ENCODE data around the gene OTUB2.

OTUB2 gene

GRCh38 chr14:93997082-93997481 is 29.1 kb upstream of the OTUB2 start, which contains the start of gene CCDC197:
Gene CCDC197, plus strand, starts transcription at chr14:93997301. Its CDS starts 831 bp downstream, at chr14:93998132.
- DNase-seq (ENCODE audit: low read depth): no peak

GRCh38 chr14:93997916-93998870 is 27.9 kb upstream of the OTUB2 start:
- DNase-seq (ENCODE audit: low read depth): no peak

- no peak for DNase-seq (ENCODE audit: low read depth)
Measured at GRCh38 chr14:93998871-93999403, 27.2 kb upstream of the OTUB2 start.

GRCh38 chr14:93999573-93999972 is 26.6 kb upstream of the OTUB2 start:
- no peak for DNase-seq (ENCODE audit: low read depth)

- DNase-seq (ENCODE audit: low read depth): no peak
Measured at GRCh38 chr14:94000267-94000666, 25.9 kb upstream of the OTUB2 start.

- no peak for DNase-seq (ENCODE audit: low read depth)
Measured at GRCh38 chr14:94001016-94001415, 25.1 kb upstream of the OTUB2 start.

- DNase-seq (ENCODE audit: low read depth): no peak
Measured at GRCh38 chr14:94001501-94002396, 24.4 kb upstream of the OTUB2 start.

- DNase-seq (ENCODE audit: low read depth): no peak
Measured at GRCh38 chr14:94003397-94003796, 22.7 kb upstream of the OTUB2 start.

GRCh38 chr14:94004015-94004414 is 22.1 kb upstream of the OTUB2 start:
- no peak for DNase-seq (ENCODE audit: low read depth)

GRCh38 chr14:94005324-94006073 is 20.6 kb upstream of the OTUB2 start:
- no peak for DNase-seq (ENCODE audit: low read depth)

- no peak for DNase-seq (ENCODE audit: low read depth)
Measured at GRCh38 chr14:94008234-94008633, 17.9 kb upstream of the OTUB2 start.

GRCh38 chr14:94009767-94010166 is 16.4 kb upstream of the OTUB2 start:
- DNase-seq (ENCODE audit: low read depth): no peak

GRCh38 chr14:94010625-94011024 is 15.5 kb upstream of the OTUB2 start:
- no peak for DNase-seq (ENCODE audit: low read depth)

GRCh38 chr14:94011795-94012194 is 14.3 kb upstream of the OTUB2 start:
- no peak for DNase-seq (ENCODE audit: low read depth)

GRCh38 chr14:94014382-94014781 is 11.8 kb upstream of the OTUB2 start:
- no peak for DNase-seq (ENCODE audit: low read depth)

GRCh38 chr14:94015223-94015622 is 10.9 kb upstream of the OTUB2 start:
- no peak for DNase-seq (ENCODE audit: low read depth)

- no peak for DNase-seq (ENCODE audit: low read depth)
Measured at GRCh38 chr14:94016446-94016976, 9.6 kb upstream of the OTUB2 start.

- no peak for DNase-seq (ENCODE audit: low read depth)
Measured at GRCh38 chr14:94018308-94018707, 7.8 kb upstream of the OTUB2 start.

GRCh38 chr14:94019329-94019728 is 6.8 kb upstream of the OTUB2 start:
- DNase-seq (ENCODE audit: low read depth): no peak

- DNase-seq (ENCODE audit: low read depth): no peak
Measured at GRCh38 chr14:94020267-94020666, 5.9 kb upstream of the OTUB2 start.

- DNase-seq (ENCODE audit: low read depth): no peak
Measured at GRCh38 chr14:94021001-94021400, 5.1 kb upstream of the OTUB2 start.

Measured in stromal cell of bone marrow (primary cell).